Ascending aorta (tissue), 2 donors: ENCODE data around the gene TEN1. TPM values are rescaled to one million over a fixed set of nuclear protein-coding genes. Genes with fewer than 3 reads are reported as not detected.

Experiments
- DNase-seq, 2 donors: peaks; one replicate each; pipeline ENCODE4 v3.0.0-alpha.2; 2019; ENCODE audit warnings: low spot score in 2 of 2
- H3K27ac ChIP-seq, 2 donors: fragments of 200-600 bp; sonication (generic); one replicate each; pipeline ENCODE4 v1.5.1; 2016 to 2017; ENCODE audit warnings: mild to moderate bottlenecking in 1 of 2
- H3K27me3 ChIP-seq: fragments of 200-600 bp; sonication (generic); one replicate; pipeline ENCODE4 v1.5.1; 2017
- H3K36me3 ChIP-seq, 2 donors: fragments of 200-600 bp; sonication (generic); one replicate each; pipeline ENCODE4 v1.5.1; 2016
- H3K4me1 ChIP-seq, 2 donors: fragments of 200-600 bp; sonication (generic); one replicate each; pipeline ENCODE4 v1.5.1; 2016 to 2017; ENCODE audit warnings: mild to moderate bottlenecking in 1 of 2
- H3K4me3 ChIP-seq, 2 donors: fragments of 200-600 bp; sonication (generic); one replicate each; pipeline ENCODE4 v1.5.1; 2016 to 2017; ENCODE audit warnings: mild to moderate bottlenecking in 1 of 2
- H3K9me3 ChIP-seq, 2 donors: fragments of 200-600 bp; sonication (generic); one replicate each; pipeline ENCODE4 v1.5.1; 2016
- CTCF ChIP-seq, 3 experiments: fragments of 200-600 bp in 2 of 3; fragments of 450-650 bp in 1 of 3; sonication (generic) in 2 of 3; IDR thresholded peaks; one replicate each; pipeline ENCODE4 v1.5.1; 2016 to 2019; ENCODE audit warnings: antibody characterized with exemption in 3 of 3, mild to moderate bottlenecking in 1 of 3, moderate library complexity in 1 of 3
- intact Hi-C: fragments of 100-400 bp; cut with DNase I; formaldehyde crosslinking; loops from one replicate; pipeline ENCODE4 v1.15.1; 2023
- total RNA-seq: library from RNA; depleted of rRNA; stranded (reverse); fragments of >200 nt; gene quantifications from one replicate; pipeline ENCODE4 v1.1.0, GENCODE V29; 2016

TEN1 gene
- total RNA-seq, 1 donor from 2014 or later, result 33.6 TPM

DNA sequence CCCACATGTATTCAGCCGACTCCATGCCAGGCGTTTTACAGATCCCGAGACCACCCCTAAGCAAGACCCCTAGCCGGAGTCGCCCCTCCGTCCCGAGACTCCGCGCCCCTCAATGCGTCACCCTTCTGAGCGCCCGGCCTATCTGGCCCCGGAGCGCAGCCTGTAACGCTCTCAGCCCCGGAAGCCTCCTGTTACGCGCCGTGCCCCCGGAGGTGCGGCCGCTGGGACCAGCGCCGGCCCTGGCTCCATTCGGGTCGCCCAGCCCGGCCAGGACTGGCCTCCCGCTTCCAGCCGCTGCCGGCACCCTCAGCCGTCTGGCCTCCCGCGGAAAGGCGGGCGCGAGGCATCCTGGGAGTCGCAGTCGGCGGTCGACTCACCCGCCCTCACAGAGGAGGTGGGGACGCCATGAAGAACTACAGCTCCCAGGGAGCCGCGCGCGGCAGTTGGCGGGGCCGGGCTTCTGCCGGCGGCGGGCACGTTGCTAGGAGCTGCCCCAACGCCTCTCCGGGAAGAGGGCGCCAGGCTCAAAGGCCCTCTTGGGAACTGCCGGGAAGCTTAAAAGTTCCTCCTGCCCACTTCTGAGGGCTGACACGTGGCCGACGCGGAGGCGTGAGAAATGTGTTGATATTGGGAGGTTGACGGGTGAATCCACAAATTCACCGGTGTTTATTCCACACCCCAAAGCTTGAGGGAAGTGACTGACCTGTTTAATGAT, 38.2 kb upstream of the TEN1 start, which contains the start of gene FBF1:
TSS of gene FBF1 (minus strand) at position 316 of the 715 bp plus-strand sequence. CDS start 2,893 bp downstream, outside the sequence.
- intact Hi-C loops, result loop anchor here (1.0 to 2.0 kb wide), 2 partner anchors 36 to 38 kb away; partner anchors contain the start of genes ACOX1, MRPL38 and TEN1
- H3K27ac ChIP-seq, result peak within 1 kb of the TSS; percentile 72 to 76
- DNase-seq, result peak; percentile 76 to 97

GRCh38 chr17:75941442-75941819, 37.6 kb upstream of the TEN1 start:
- TF ChIP-seq CTCF (IDR thresholded peaks at IDR 0.05), result no peak
- Histone ChIP-seq H3K27me3 (no peaks in the 10 kb centered on the region), H3K36me3 (peaks cover 19 to 20% of the 10 kb centered on the region in 2 donors), H3K27ac (peak overlapping the region in 1 of 2 donors; percentile 27), H3K9me3 (no peaks in the 10 kb centered on the region), H3K4me3 (peak overlapping the region; percentile 84 to 97), H3K4me1 (peaks cover 0 to 8% of the 10 kb centered on the region in 2 donors)
- DNase-seq, result no peak
- intact Hi-C loops, result loop anchor here (1.0 to 2.0 kb wide), 2 partner anchors 37 to 38 kb away; partner anchors contain the start of genes ACOX1, MRPL38 and TEN1

More for the DNA sequence above, 38.2 kb upstream of the TEN1 start, which contains the start of gene FBF1:
- Histone ChIP-seq H3K27me3 (no peaks in the 10 kb centered on the region), H3K4me1 (peaks cover 0 to 8% of the 10 kb centered on the region in 2 donors), H3K4me3 (peak within 1 kb of the TSS; percentile 84 to 97), H3K9me3 (no peaks in the 10 kb centered on the region), H3K36me3 (peaks cover 14 to 15% of the 10 kb centered on the region in 2 donors)
- peak in 1 of 3 experiments; percentile 7 for TF ChIP-seq CTCF (IDR thresholded peaks at IDR 0.05)

GRCh38 chr17:75942473-75942872, 36.6 kb upstream of the TEN1 start:
- H3K27ac ChIP-seq, result no peak overlapping the region
- H3K4me1 ChIP-seq, result peaks cover 0 to 8% of the 10 kb centered on the region in 2 donors
- TF ChIP-seq CTCF (IDR thresholded peaks at IDR 0.05), result no peak
- H3K9me3 ChIP-seq, result no peaks in the 10 kb centered on the region
- no peaks in the 10 kb centered on the region for H3K27me3 ChIP-seq
- no peak overlapping the region for H3K4me3 ChIP-seq
- peaks cover 30 to 31% of the 10 kb centered on the region in 2 donors for H3K36me3 ChIP-seq
- DNase-seq, result no peak
- intact Hi-C loops, result no loop called here

- Histone ChIP-seq H3K4me3 (no peak overlapping the region), H3K9me3 (no peaks in the 10 kb centered on the region), H3K27ac (no peak overlapping the region), H3K4me1 (peaks cover 0 to 8% of the 10 kb centered on the region in 2 donors), H3K36me3 (peaks cover 40 to 41% of the 10 kb centered on the region in 2 donors), H3K27me3 (no peaks in the 10 kb centered on the region)
- DNase-seq, result no peak
- TF ChIP-seq CTCF (IDR thresholded peaks at IDR 0.05), result no peak
- intact Hi-C loops, result no loop called here
Observed at GRCh38 chr17:75943491-75943890, 35.5 kb upstream of the TEN1 start.

DNA sequence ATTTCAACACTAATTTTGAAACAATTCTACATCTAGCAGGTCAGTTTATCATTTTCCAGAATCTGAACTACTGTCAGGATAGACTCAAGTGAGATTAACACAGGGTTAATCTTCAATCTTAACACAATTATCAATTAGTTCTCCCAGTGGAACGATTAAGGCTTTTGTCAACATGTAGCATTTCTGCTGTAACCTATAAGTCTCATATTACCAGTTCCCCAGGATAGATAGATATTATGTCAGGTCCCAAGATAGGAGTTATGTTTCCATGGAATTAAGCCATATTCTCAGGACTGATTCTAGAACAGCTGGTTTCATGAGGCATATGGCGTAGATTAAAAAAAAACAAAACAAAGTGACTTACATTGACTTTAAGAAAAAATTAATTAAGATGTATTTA, 33.8 kb upstream of the TEN1 start:
- H3K4me3 ChIP-seq, result no peak overlapping the region
- DNase-seq, result no peak
- no peaks in the 10 kb centered on the region for H3K27me3 ChIP-seq
- intact Hi-C loops, result no loop called here
- TF ChIP-seq CTCF (IDR thresholded peaks at IDR 0.05), result no peak
- peaks cover 0 to 8% of the 10 kb centered on the region in 2 donors for H3K4me1 ChIP-seq
- H3K9me3 ChIP-seq, result no peaks in the 10 kb centered on the region
- H3K36me3 ChIP-seq, result peaks cover 57 to 58% of the 10 kb centered on the region in 2 donors
- H3K27ac ChIP-seq, result no peak overlapping the region
